ENCODE measurements around the gene EHD2.

EHD2 gene

GRCh38 chr19:47691090-47691489 is 22.1 kb upstream of the EHD2 start:
- DNase-seq (ENCODE audit: low spot score) = no peak

- DNase-seq (ENCODE audit: low spot score) = no peak
Measured at GRCh38 chr19:47691782-47692181, 21.4 kb upstream of the EHD2 start.

- peak; percentile 40 for DNase-seq (ENCODE audit: low spot score)
Measured at GRCh38 chr19:47693489-47693888, 19.7 kb upstream of the EHD2 start.

GRCh38 chr19:47693903-47694302 is 19.3 kb upstream of the EHD2 start:
- DNase-seq (ENCODE audit: low spot score) = peak; percentile 15

GRCh38 chr19:47694466-47695273 is 18.6 kb upstream of the EHD2 start:
- peak; percentile 23 for DNase-seq (ENCODE audit: low spot score)

GRCh38 chr19:47695533-47696262 is 17.5 kb upstream of the EHD2 start:
- no peak for DNase-seq (ENCODE audit: low spot score)

GRCh38 chr19:47696635-47697034 is 16.6 kb upstream of the EHD2 start:
- no peak for DNase-seq (ENCODE audit: low spot score)

- DNase-seq (ENCODE audit: low spot score) = peak; percentile 87
Measured at GRCh38 chr19:47697863-47698609, 15.2 kb upstream of the EHD2 start.

GRCh38 chr19:47698631-47699359 is 14.4 kb upstream of the EHD2 start:
- peak; percentile 7 for DNase-seq (ENCODE audit: low spot score)

GRCh38 chr19:47699360-47699917 is 13.8 kb upstream of the EHD2 start:
- peak; percentile 92 for DNase-seq (ENCODE audit: low spot score)

GRCh38 chr19:47700934-47701716 is 12.1 kb upstream of the EHD2 start:
- DNase-seq (ENCODE audit: low spot score) = no peak

- DNase-seq (ENCODE audit: low spot score) = no peak
Measured at GRCh38 chr19:47701717-47702552, 11.3 kb upstream of the EHD2 start.

- no peak for DNase-seq (ENCODE audit: low spot score)
Measured at GRCh38 chr19:47702671-47703070, 10.6 kb upstream of the EHD2 start.

- DNase-seq (ENCODE audit: low spot score) = no peak
Measured at GRCh38 chr19:47703301-47703700, 9.9 kb upstream of the EHD2 start.

GRCh38 chr19:47704024-47704423 is 9.2 kb upstream of the EHD2 start:
- DNase-seq (ENCODE audit: low spot score) = no peak

- no peak for DNase-seq (ENCODE audit: low spot score)
Measured at GRCh38 chr19:47704656-47705055, 8.6 kb upstream of the EHD2 start.

GRCh38 chr19:47707135-47707925 is 5.9 kb upstream of the EHD2 start:
- peak; percentile 76 for DNase-seq (ENCODE audit: low spot score)

- no peak for DNase-seq (ENCODE audit: low spot score)
Measured at GRCh38 chr19:47711652-47712242, 1.5 kb upstream of the EHD2 start.

- no peak for DNase-seq (ENCODE audit: low spot score)
Measured at GRCh38 chr19:47714339-47714738, 1.1 kb downstream of the EHD2 start.
